8988T (cell line): Measurements from ENCODE around the gene SMIM10L1.

Experiments
- DNase-seq: peaks from one replicate; pipeline ENCODE4 v3.0.0; 2011

Gene SMIM10L1

DNA sequence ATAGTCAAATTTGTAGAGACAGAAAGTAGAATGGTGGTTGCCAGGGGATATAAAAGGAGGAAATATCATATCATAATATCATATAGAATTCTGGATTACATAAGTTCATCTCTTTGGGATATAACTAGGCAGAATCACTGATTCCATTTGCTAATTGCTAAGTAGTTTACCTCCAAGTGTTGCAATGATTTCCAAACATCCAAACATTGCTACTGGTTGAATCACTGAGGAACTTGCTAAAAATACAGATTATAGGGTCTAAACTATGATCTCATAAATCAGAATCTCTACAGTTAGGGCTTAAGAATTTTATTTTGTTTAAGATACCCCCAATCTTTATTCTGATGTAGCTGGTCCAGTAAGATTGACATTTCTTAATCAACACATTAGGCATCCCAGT is 31.8 kb downstream of the SMIM10L1 start:
- no peak for DNase-seq

DNA sequence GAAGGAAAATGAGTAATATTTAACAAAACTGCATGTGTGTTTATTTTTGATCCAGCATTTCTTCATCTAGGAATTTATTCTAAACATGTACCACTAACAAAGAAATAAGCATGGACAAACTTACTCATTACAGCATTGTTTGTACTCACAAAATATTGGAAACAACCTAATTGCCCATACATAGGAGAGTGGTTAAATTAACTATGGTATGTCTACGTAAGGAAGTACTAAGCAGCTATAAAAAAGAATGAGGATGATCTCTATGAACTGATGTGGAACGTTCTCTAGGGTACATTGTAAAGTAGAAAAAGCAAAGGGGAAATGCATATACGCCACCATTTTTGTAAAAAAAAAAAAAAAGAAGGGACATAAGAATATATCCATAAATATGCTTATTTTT is 33.2 kb downstream of the SMIM10L1 start:
- DNase-seq: no peak

DNA sequence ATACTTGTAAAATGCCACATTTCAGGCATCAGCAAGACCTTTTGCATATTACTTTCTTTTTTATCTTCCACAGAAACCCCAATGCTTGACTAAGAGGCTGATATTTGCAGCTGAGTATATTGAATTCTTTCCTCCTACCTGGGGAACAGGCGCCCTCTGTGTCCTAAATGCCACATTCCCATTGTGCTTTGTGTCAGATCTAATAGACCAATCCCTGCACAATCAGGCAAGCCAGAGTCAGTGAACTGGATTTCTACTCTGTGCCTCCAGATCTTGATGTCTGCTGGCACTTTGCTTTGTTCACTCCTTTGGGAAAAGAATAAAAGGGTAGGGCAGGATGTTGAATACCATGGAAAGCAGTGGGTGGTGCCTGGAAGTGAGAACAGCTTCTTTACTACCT is 38.1 kb downstream of the SMIM10L1 start:
- DNase-seq: no peak
